NT2/D1 (cell line): ENCODE results near the gene PDE3A.

ENCODE experiments used
- SUZ12 ChIP-seq: IDR thresholded peaks from 2 replicates; pipeline ENCODE4 v1.6.1; 2011; ENCODE audit not compliant: insufficient read length, insufficient read depth; ENCODE audit errors: extremely low read depth
- YY1 ChIP-seq: IDR thresholded peaks from 2 replicates; pipeline ENCODE4 v1.6.1; 2011; ENCODE audit not compliant: insufficient read length, insufficient read depth

DNA sequence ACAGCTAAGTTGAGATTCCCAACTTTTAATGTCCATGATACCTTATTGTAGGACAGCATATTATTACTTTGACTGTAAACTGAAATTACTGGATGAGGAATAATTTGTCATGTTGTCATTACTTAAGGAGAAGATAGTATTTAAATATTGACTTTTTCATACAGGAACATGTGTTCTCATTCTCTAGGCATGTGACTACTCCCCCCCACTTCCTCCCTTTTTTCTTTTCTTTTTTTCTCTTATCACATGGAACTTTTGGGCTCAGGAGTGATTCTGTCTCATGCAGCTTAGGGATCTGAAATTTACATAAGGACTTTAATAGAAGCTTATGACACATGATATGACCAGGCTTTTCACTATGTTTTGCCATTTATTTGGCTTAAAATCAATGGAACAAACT is 199.1 kb downstream of the PDE3A start:
- TF ChIP-seq YY1, result no peak
- TF ChIP-seq SUZ12, result no peak
